ENCODE measurements around the gene PTDSS2. TPM values are rescaled to one million over a fixed set of nuclear protein-coding genes. Genes with fewer than 3 reads are reported as not detected.
A peak's percentile ranks its signal among the peaks of the same experiment; 100 is the strongest.

The PTDSS2 gene
- total and polyA plus RNA-seq, 10 donors: 11.0 to 40.7 (median 25.7) TPM

DNA sequence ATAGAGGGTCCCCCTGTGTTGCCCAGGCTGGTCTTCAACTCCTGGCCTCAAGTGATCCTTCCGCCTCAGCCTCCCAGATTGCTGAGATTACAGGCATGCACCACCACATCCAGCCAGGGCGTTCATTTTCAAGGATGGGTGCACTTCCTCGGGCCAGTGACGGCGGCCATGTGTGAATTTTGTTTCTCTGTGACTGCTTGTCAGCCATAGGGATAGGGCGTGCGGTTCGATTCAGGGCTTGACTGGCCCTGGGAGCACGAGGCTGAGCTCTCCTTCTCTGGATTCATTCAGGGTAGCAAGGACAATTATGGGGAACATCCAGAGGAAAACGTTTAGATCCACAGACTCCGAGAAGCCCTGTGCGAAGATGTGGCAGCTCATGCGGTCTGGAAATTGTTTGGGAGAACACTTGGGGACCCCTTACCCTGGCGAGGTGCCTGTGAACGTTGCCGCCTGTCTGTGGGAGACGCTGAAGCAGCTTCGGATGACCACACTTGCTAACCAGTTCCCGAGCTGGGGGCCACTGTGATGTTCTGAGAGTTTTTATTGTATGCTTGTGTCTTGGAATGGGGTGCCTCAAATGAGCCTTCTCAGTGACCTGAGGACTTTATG lies 2.9 kb downstream of the PTDSS2 start:
- 84 to 95% (median 92%) methylated on average over 17 to 19 of the region's 19 CpGs for WGBS, 5 donors
- peaks cover 0 to 32% (median 12%) of the 10 kb centered on the region in 6 donors for H3K36me3 ChIP-seq
- no peak for TF ChIP-seq POLR2AphosphoS5 (IDR thresholded peaks at IDR 0.05)
- TF ChIP-seq, protein P1, sequence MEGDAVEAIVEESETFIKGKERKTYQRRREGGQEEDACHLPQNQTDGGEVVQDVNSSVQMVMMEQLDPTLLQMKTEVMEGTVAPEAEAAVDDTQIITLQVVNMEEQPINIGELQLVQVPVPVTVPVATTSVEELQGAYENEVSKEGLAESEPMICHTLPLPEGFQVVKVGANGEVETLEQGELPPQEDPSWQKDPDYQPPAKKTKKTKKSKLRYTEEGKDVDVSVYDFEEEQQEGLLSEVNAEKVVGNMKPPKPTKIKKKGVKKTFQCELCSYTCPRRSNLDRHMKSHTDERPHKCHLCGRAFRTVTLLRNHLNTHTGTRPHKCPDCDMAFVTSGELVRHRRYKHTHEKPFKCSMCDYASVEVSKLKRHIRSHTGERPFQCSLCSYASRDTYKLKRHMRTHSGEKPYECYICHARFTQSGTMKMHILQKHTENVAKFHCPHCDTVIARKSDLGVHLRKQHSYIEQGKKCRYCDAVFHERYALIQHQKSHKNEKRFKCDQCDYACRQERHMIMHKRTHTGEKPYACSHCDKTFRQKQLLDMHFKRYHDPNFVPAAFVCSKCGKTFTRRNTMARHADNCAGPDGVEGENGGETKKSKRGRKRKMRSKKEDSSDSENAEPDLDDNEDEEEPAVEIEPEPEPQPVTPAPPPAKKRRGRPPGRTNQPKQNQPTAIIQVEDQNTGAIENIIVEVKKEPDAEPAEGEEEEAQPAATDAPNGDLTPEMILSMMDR (IDR thresholded peaks at IDR 0.05 in 8 of 11, conservative IDR thresholded peaks at IDR 0.05 in 3 of 11): no peak
- no peak for TF ChIP-seq POLR2A (IDR thresholded peaks at IDR 0.05)
- DNase-seq: peak; percentile 66
- H3K4me3 ChIP-seq: no peak overlapping the region
- H3K9me3 ChIP-seq: no peaks in the 10 kb centered on the region
- no peaks in the 10 kb centered on the region for H3K27me3 ChIP-seq (replicated peaks in 1 of 7)
- intact Hi-C loops (cut with DNase I; ENCODE audit: low total_unique reads): loop anchor here (5.0 kb wide), 1 partner anchor 46 kb away; no protein-coding TSS in a partner anchor
- H3K4me1 ChIP-seq: peaks cover 37 to 79% (median 62%) of the 10 kb centered on the region in 6 donors
- H3K27ac ChIP-seq: no peak overlapping the region

DNA sequence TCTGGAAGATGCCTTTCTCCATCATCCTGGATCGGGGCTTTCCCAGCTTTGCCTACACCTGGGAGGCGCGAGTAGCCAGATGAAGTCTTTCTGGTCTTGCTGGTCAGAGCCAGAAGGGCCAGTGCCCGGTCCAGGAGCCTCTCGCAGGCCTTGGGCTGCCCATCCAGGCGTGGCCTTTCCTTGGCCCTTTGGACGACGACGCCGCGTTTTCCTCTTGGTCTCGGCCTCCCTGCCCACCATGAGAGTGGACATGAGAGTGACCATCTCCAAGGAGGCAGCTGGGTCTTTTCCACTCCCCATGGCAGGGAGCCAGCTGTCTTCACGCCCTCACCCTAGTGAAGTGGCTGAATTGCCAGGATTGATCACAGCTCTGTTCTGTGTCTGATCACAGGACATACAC lies 3.5 kb downstream of the PTDSS2 start:
- WGBS, 5 donors: 84 to 93% (median 89%) methylated on average over 13 of the region's 13 CpGs
- peak; percentile 75 for DNase-seq
- intact Hi-C loops (cut with DNase I; ENCODE audit: low total_unique reads): loop anchor here (5.0 kb wide), 1 partner anchor 46 kb away; no protein-coding TSS in a partner anchor
- Histone ChIP-seq H3K4me3 (no peak overlapping the region), H3K27me3 (replicated peaks in 1 of 7) (no peaks in the 10 kb centered on the region), H3K27ac (no peak overlapping the region), H3K36me3 (peaks cover 0 to 32% (median 12%) of the 10 kb centered on the region in 6 donors), H3K9me3 (no peaks in the 10 kb centered on the region), H3K4me1 (peaks cover 34 to 74% (median 58%) of the 10 kb centered on the region in 6 donors)
- no peak for TF ChIP-seq POLR2AphosphoS5 (IDR thresholded peaks at IDR 0.05)

DNA sequence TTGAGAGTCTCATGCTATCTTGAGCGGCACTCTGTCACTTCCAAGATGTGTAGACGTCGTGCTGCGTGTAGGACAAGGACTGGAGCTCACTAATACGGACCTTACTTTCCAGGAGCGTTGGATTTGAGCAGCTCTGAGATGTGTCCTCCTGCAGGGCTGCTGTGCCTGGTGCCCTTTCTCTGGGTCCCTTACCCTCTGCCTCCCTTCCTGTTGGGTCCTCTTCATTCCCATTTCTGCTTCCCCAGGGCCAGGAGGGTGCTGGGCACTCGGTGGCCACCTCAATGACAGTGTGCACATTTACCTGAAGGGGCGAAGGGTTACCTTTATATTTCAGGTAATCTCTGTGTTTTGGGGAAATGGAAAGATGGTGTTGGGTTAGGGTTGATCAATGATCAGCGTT lies 4.0 kb downstream of the PTDSS2 start:
- DNase-seq: no peak
- no peak overlapping the region for H3K27ac ChIP-seq
- H3K36me3 ChIP-seq: peaks cover 0 to 32% (median 12%) of the 10 kb centered on the region in 6 donors
- intact Hi-C loops (cut with DNase I; ENCODE audit: low total_unique reads): loop anchor here (5.0 kb wide), 1 partner anchor 47 kb away; no protein-coding TSS in a partner anchor
- no peaks in the 10 kb centered on the region for H3K9me3 ChIP-seq
- WGBS, 5 donors: 86 to 94% (median 91%) methylated on average over 9 of the region's 9 CpGs
- no peaks in the 10 kb centered on the region for H3K27me3 ChIP-seq (replicated peaks in 1 of 7)
- TF ChIP-seq, protein P1 (IDR thresholded peaks at IDR 0.05 in 8 of 11, conservative IDR thresholded peaks at IDR 0.05 in 3 of 11): no peak
- TF ChIP-seq POLR2AphosphoS5 (IDR thresholded peaks at IDR 0.05) (no peak), POLR2A (IDR thresholded peaks at IDR 0.05) (no peak)
- H3K4me3 ChIP-seq: no peak overlapping the region
- H3K4me1 ChIP-seq: peaks cover 30 to 70% (median 53%) of the 10 kb centered on the region in 6 donors

DNA sequence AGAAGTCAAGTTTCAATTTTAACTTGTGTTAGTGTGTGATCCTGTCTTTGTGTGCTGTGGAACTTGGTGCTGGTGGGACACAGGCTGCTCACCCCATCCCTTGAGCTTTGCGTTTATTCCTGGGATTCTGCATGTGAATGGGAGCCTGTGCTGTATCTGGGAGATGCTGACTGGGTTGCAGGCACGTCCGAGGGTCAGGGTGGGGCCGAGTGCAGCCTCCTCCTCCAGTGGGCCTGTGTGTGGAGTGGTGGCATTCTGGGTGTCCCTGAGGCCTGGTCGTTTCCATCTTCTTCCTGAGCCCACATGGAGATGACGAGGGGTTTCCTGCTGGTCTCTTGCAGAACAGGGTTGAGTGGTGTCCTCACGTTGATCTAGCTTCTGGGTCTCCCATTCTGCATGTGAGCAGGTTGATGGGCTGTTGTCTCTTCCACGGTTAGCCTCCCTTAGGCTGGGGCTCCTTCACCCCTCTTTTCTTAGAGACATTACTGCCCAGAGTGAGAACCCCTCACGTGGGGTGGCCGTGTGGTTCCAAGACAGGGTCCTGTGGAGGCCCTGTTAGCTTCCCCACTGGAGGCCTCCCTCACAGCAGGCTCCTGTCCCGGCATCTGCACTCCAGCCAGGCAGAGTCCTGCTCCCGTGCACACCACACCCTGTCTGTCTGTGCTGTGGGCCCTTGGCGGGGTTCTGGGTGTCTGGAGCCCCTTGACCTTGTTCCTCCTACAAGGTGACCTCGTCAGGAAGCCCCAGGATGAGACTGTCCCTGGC lies 4.9 kb downstream of the PTDSS2 start:
- TF ChIP-seq POLR2AphosphoS5 (IDR thresholded peaks at IDR 0.05) (no peak), POLR2A (IDR thresholded peaks at IDR 0.05) (no peak)
- TF ChIP-seq, protein P1 (IDR thresholded peaks at IDR 0.05 in 8 of 11, conservative IDR thresholded peaks at IDR 0.05 in 3 of 11): no peak
- Histone ChIP-seq H3K9me3 (no peaks in the 10 kb centered on the region), H3K27ac (peak overlapping the region in 1 of 8 donors; percentile 27), H3K27me3 (replicated peaks in 1 of 7) (no peaks in the 10 kb centered on the region), H3K4me3 (no peak overlapping the region), H3K4me1 (peaks cover 22 to 61% (median 44%) of the 10 kb centered on the region in 6 donors), H3K36me3 (peaks cover 0 to 40% (median 12%) of the 10 kb centered on the region in 6 donors)
- intact Hi-C loops (cut with DNase I; ENCODE audit: low total_unique reads): loop anchor here (5.0 kb wide), 1 partner anchor 48 kb away; no protein-coding TSS in a partner anchor
- WGBS, 5 donors: 73 to 87% (median 75%) methylated on average over 10 to 14 of the region's 14 CpGs
- DNase-seq: no peak
